ENCODE measurements around the gene EGFL7. TPM values are rescaled to one million over a fixed set of nuclear protein-coding genes. Genes with fewer than 3 reads are reported as not detected.
A peak's percentile ranks its signal among the peaks of the same experiment; 100 is the strongest.

Gene EGFL7
- total RNA-seq, 1 donor from 2014 or later: 3.2 TPM

- Mint-ChIP-seq H3K27me3 (no peaks in the 10 kb centered on the region), H3K4me3 (no peak overlapping the region), H3K4me1 (peaks cover 4% of the 10 kb centered on the region), H3K36me3 (ENCODE audit: low read depth) (no peaks in the 10 kb centered on the region), H3K9me3 (no peaks in the 10 kb centered on the region), H3K27ac (no peak overlapping the region)
- intact Hi-C loops (cut with micrococcal nuclease): no loop called here
- no peak for DNase-seq
These were observed 21.0 kb downstream of the EGFL7 start for GRCh38 chr9:136683755-136684154.

- no peak for DNase-seq
- intact Hi-C loops (cut with micrococcal nuclease): no loop called here
- Mint-ChIP-seq H3K27me3 (peaks cover 3% of the 10 kb centered on the region), H3K4me1 (peaks cover 4% of the 10 kb centered on the region), H3K27ac (no peak overlapping the region), H3K9me3 (no peaks in the 10 kb centered on the region), H3K36me3 (ENCODE audit: low read depth) (no peaks in the 10 kb centered on the region), H3K4me3 (no peak overlapping the region)
These were observed 21.6 kb downstream of the EGFL7 start for GRCh38 chr9:136684339-136684738.

- H3K27me3 Mint-ChIP-seq: peaks cover 4% of the 10 kb centered on the region
- intact Hi-C loops (cut with micrococcal nuclease): no loop called here
These were observed 22.1 kb downstream of the EGFL7 start for GRCh38 chr9:136684799-136685198.

GRCh38 chr9:136685216-136685615 lies 22.5 kb downstream of the EGFL7 start:
- Mint-ChIP-seq H3K27ac (no peak overlapping the region), H3K4me1 (peaks cover 4% of the 10 kb centered on the region), H3K4me3 (no peak overlapping the region), H3K27me3 (peaks cover 4% of the 10 kb centered on the region), H3K36me3 (ENCODE audit: low read depth) (no peaks in the 10 kb centered on the region), H3K9me3 (no peaks in the 10 kb centered on the region)
- DNase-seq: no peak
- intact Hi-C loops (cut with micrococcal nuclease): no loop called here

More at GRCh38 chr9:136684799-136685198, 22.1 kb downstream of the EGFL7 start:
- Mint-ChIP-seq H3K36me3 (ENCODE audit: low read depth) (no peaks in the 10 kb centered on the region), H3K9me3 (no peaks in the 10 kb centered on the region), H3K4me1 (peaks cover 4% of the 10 kb centered on the region), H3K27ac (no peak overlapping the region), H3K4me3 (no peak overlapping the region)
- no peak for DNase-seq

GRCh38 chr9:136685790-136686533 lies 23.2 kb downstream of the EGFL7 start:
- peaks cover 4% of the 10 kb centered on the region for H3K27me3 Mint-ChIP-seq
- peak overlapping the region; percentile 81 for H3K4me3 Mint-ChIP-seq
- H3K27ac Mint-ChIP-seq: peak overlapping the region; percentile 65
- peaks cover 4% of the 10 kb centered on the region for H3K4me1 Mint-ChIP-seq
- H3K36me3 Mint-ChIP-seq (ENCODE audit: low read depth): no peaks in the 10 kb centered on the region
- H3K9me3 Mint-ChIP-seq: no peaks in the 10 kb centered on the region
- DNase-seq: no peak
- intact Hi-C loops (cut with micrococcal nuclease): no loop called here

- DNase-seq: no peak
- Mint-ChIP-seq H3K4me1 (peaks cover 4% of the 10 kb centered on the region), H3K4me3 (peak overlapping the region; percentile 81), H3K27ac (no peak overlapping the region), H3K27me3 (peaks cover 4% of the 10 kb centered on the region), H3K36me3 (ENCODE audit: low read depth) (no peaks in the 10 kb centered on the region), H3K9me3 (no peaks in the 10 kb centered on the region)
- intact Hi-C loops (cut with micrococcal nuclease): no loop called here
These were observed 23.7 kb downstream of the EGFL7 start for GRCh38 chr9:136686534-136686793.

GRCh38 chr9:136686794-136687711 lies 24.3 kb downstream of the EGFL7 start, which contains the start of gene AGPAT2:
Gene AGPAT2 (minus strand): TSS chr9:136687457. CDS start chr9:136687357, 100 bp downstream.
- Mint-ChIP-seq H3K27ac (peak within 1 kb of the TSS; percentile 65), H3K4me3 (peak within 1 kb of the TSS; percentile 81), H3K36me3 (ENCODE audit: low read depth) (no peaks in the 10 kb centered on the region), H3K27me3 (peaks cover 4% of the 10 kb centered on the region), H3K9me3 (no peaks in the 10 kb centered on the region), H3K4me1 (peaks cover 4% of the 10 kb centered on the region)
- intact Hi-C loops (cut with micrococcal nuclease): loop anchor here (1.0 kb wide), 1 partner anchor 14 kb away; no protein-coding TSS in a partner anchor
- peak; percentile 89 for DNase-seq

GRCh38 chr9:136687721-136688223 lies 25.1 kb downstream of the EGFL7 start:
- H3K4me3 Mint-ChIP-seq: no peak overlapping the region
- no peaks in the 10 kb centered on the region for H3K36me3 Mint-ChIP-seq (ENCODE audit: low read depth)
- no peak overlapping the region for H3K27ac Mint-ChIP-seq
- intact Hi-C loops (cut with micrococcal nuclease): loop anchor here (1.0 kb wide), 1 partner anchor 14 kb away; no protein-coding TSS in a partner anchor
- H3K4me1 Mint-ChIP-seq: peaks cover 4% of the 10 kb centered on the region
- no peak for DNase-seq
- no peaks in the 10 kb centered on the region for H3K9me3 Mint-ChIP-seq
- H3K27me3 Mint-ChIP-seq: peaks cover 4% of the 10 kb centered on the region

GRCh38 chr9:136688274-136689107 lies 25.8 kb downstream of the EGFL7 start:
- H3K36me3 Mint-ChIP-seq (ENCODE audit: low read depth): no peaks in the 10 kb centered on the region
- intact Hi-C loops (cut with micrococcal nuclease): no loop called here
- H3K4me1 Mint-ChIP-seq: peaks cover 4% of the 10 kb centered on the region
- H3K9me3 Mint-ChIP-seq: no peaks in the 10 kb centered on the region
- H3K27me3 Mint-ChIP-seq: peaks cover 4% of the 10 kb centered on the region
- H3K4me3 Mint-ChIP-seq: peak overlapping the region; percentile 12
- no peak overlapping the region for H3K27ac Mint-ChIP-seq
- no peak for DNase-seq

GRCh38 chr9:136689108-136689460 lies 26.4 kb downstream of the EGFL7 start:
- Mint-ChIP-seq H3K4me3 (no peak overlapping the region), H3K36me3 (ENCODE audit: low read depth) (no peaks in the 10 kb centered on the region), H3K27me3 (peaks cover 4% of the 10 kb centered on the region), H3K27ac (no peak overlapping the region), H3K4me1 (peaks cover 4% of the 10 kb centered on the region), H3K9me3 (no peaks in the 10 kb centered on the region)
- intact Hi-C loops (cut with micrococcal nuclease): no loop called here
- no peak for DNase-seq

GRCh38 chr9:136690104-136690805 lies 27.5 kb downstream of the EGFL7 start:
- intact Hi-C loops (cut with micrococcal nuclease): no loop called here
- Mint-ChIP-seq H3K4me1 (peaks cover 4% of the 10 kb centered on the region), H3K9me3 (no peaks in the 10 kb centered on the region), H3K27me3 (peaks cover 4% of the 10 kb centered on the region), H3K4me3 (no peak overlapping the region), H3K36me3 (ENCODE audit: low read depth) (no peaks in the 10 kb centered on the region), H3K27ac (no peak overlapping the region)
- DNase-seq: no peak

GRCh38 chr9:136690806-136691261 lies 28.1 kb downstream of the EGFL7 start:
- no peak overlapping the region for H3K4me3 Mint-ChIP-seq
- H3K4me1 Mint-ChIP-seq: peaks cover 4% of the 10 kb centered on the region
- no peak for DNase-seq
- H3K27me3 Mint-ChIP-seq: peaks cover 4% of the 10 kb centered on the region
- intact Hi-C loops (cut with micrococcal nuclease): no loop called here
- no peak overlapping the region for H3K27ac Mint-ChIP-seq
- no peaks in the 10 kb centered on the region for H3K9me3 Mint-ChIP-seq
- H3K36me3 Mint-ChIP-seq (ENCODE audit: low read depth): no peaks in the 10 kb centered on the region
